Smooth muscle cell (in vitro differentiated cells): ENCODE measurements around the gene FGR. TPM values are rescaled to one million over a fixed set of nuclear protein-coding genes. Genes with fewer than 3 reads are reported as not detected.

Source experiments
- DNase-seq: peaks from one replicate; lab custom pipeline; 2025; ENCODE audit not compliant: unreplicated experiment; lab: John Stamatoyannopoulos, UW
- H2AFZ ChIP-seq: fragments of 200-600 bp; sonication (generic); 2 replicates; pipeline ENCODE4 v1.6.0; 2016; ENCODE audit warnings: antibody characterized with exemption, low read depth, mild to moderate bottlenecking
- H3F3A ChIP-seq: fragments of 200-600 bp; sonication (generic); 2 replicates; pipeline ENCODE4 v1.6.0; 2017; ENCODE audit warnings: antibody characterized with exemption, low read depth
- H3K27ac ChIP-seq: fragments of 200-600 bp; sonication (generic); 2 replicates; pipeline ENCODE4 v1.5.1; 2016; ENCODE audit warnings: low read depth, mild to moderate bottlenecking
- H3K27me3 ChIP-seq: fragments of 200-600 bp; sonication (generic); 2 replicates; pipeline ENCODE4 v1.6.1; 2016; ENCODE audit warnings: low read depth, mild to moderate bottlenecking
- H3K36me3 ChIP-seq: fragments of 200-600 bp; sonication (generic); 2 replicates; pipeline ENCODE4 v1.5.1; 2016; ENCODE audit warnings: low read depth
- H3K4me1 ChIP-seq: fragments of 200-600 bp; sonication (generic); 2 replicates; pipeline ENCODE4 v1.5.1; 2016; ENCODE audit warnings: low read depth
- H3K4me2 ChIP-seq: fragments of 200-600 bp; sonication (generic); 2 replicates; pipeline ENCODE4 v1.6.0; 2016; ENCODE audit warnings: mild to moderate bottlenecking
- H3K4me3 ChIP-seq: fragments of 200-600 bp; sonication (generic); 2 replicates; pipeline ENCODE4 v1.5.1; 2016; ENCODE audit warnings: mild to moderate bottlenecking
- H3K79me2 ChIP-seq: fragments of 200-600 bp; sonication (generic); 2 replicates; pipeline ENCODE4 v1.6.0; 2016; ENCODE audit warnings: low read depth, mild to moderate bottlenecking
- H3K9ac ChIP-seq: fragments of 200-600 bp; sonication (generic); 2 replicates; pipeline ENCODE4 v1.6.0; 2016; ENCODE audit warnings: low read depth
- H3K9me3 ChIP-seq: fragments of 200-600 bp; sonication (generic); replicated peaks from 2 replicates; pipeline ENCODE4 v1.5.1; 2016; ENCODE audit warnings: low read depth
- H4K20me1 ChIP-seq: fragments of 200-600 bp; sonication (generic); 2 replicates; pipeline ENCODE4 v1.6.0; 2016; ENCODE audit warnings: low read depth
- WGBS: methylation state at CpG from one replicate; pipeline ENCODE4 v1.1.7; 2016; ENCODE audit warnings: low lambda C conversion rate; 5-methylcytosine and 5-hydroxymethylcytosine counted together
- polyA plus RNA-seq: library from polyadenylated mRNA; unstranded; fragments of >200 nt; fragmentation: Nextera tagmentation; extraction: Ambion mirVana; gene quantifications from 2 replicates; pipeline ENCODE4 v1.2.1, GENCODE V29; 2016
- total RNA-seq: library from RNA; depleted of rRNA; stranded (reverse); fragments of >200 nt; gene quantifications from 2 replicates; pipeline ENCODE4 v1.2.3, GENCODE V29; 2014
- TF ChIP-seq, protein P1 (sequence below): fragments of 200-600 bp; sonication (generic); IDR thresholded peaks from 2 replicates; pipeline ENCODE4 v1.5.1; 2017; ENCODE audit warnings: borderline replicate concordance, mild to moderate bottlenecking, antibody characterized with exemption; ENCODE audit not compliant: insufficient read depth, poor library complexity, severe bottlenecking

FGR gene
- total and polyA plus RNA-seq, 2 experiments from 2014 or later: 0.10 to 1.3 TPM

DNA sequence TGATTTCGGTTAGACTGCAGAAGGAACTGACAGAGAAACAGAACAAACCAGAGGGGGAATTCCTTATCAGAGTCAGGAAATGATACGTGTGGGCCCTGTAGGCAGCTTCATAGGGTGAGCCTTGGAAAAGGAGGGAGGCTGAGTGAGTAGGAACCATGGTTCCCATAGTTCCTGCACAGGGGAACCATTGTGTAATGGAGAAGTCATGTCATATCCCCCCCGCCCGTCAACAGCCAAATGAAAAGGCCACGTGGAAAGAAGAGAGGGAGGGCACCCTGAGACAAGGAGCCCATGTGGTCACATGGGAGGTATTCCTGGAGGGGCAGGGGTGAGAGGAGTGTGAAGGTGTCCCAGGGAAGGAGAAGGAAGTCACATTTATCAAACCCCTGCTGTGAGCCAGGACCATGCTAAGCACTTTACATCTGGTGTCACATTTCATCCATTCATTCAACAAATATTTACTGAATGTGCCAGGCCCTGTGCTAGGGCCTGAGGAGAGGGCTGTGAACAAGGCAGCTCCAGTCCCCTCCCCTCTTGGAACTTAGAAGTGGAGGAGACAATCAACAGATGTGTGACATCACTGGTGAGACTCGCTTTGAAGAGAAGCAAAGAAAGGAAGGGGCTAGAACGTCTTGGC, 15.7 kb upstream of the FGR start:
- no peaks in the 10 kb centered on the region for H3K27me3 ChIP-seq
- H4K20me1 ChIP-seq: no peaks in the 10 kb centered on the region
- peak overlapping the region; percentile 9 for H3K27ac ChIP-seq
- H2AFZ ChIP-seq: peak overlapping the region; percentile 26
- H3F3A ChIP-seq: no peaks in the 10 kb centered on the region
- no peak for DNase-seq
- peaks cover 8% of the 10 kb centered on the region for H3K4me1 ChIP-seq
- no peaks in the 10 kb centered on the region for H3K36me3 ChIP-seq
- TF ChIP-seq, protein P1, sequence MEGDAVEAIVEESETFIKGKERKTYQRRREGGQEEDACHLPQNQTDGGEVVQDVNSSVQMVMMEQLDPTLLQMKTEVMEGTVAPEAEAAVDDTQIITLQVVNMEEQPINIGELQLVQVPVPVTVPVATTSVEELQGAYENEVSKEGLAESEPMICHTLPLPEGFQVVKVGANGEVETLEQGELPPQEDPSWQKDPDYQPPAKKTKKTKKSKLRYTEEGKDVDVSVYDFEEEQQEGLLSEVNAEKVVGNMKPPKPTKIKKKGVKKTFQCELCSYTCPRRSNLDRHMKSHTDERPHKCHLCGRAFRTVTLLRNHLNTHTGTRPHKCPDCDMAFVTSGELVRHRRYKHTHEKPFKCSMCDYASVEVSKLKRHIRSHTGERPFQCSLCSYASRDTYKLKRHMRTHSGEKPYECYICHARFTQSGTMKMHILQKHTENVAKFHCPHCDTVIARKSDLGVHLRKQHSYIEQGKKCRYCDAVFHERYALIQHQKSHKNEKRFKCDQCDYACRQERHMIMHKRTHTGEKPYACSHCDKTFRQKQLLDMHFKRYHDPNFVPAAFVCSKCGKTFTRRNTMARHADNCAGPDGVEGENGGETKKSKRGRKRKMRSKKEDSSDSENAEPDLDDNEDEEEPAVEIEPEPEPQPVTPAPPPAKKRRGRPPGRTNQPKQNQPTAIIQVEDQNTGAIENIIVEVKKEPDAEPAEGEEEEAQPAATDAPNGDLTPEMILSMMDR: no peak
- 26% methylated on average over 7 of the region's 7 CpGs for WGBS
- H3K9ac ChIP-seq: peak overlapping the region; percentile 12
- no peak overlapping the region for H3K4me2 ChIP-seq
- no peak overlapping the region for H3K4me3 ChIP-seq
- H3K79me2 ChIP-seq: no peaks in the 10 kb centered on the region
- H3K9me3 ChIP-seq: no peaks in the 10 kb centered on the region

DNA sequence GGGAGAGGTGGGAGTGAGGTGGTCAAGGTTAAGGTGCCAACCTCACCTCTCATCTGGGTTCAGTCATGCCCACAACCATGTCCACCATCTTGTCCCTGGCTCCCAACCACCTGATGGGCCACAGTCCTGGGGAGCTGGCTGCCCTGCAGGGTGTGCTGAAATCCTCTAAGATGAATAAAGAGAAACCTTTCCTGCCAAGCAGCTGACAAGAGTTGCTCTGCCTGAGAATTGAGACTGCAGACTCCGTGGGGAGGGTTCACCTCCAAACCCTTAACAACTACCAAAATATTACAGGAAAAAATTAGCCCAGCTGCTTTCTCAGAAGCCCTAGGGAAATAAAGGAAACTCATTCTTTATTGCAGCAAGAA, 15.2 kb upstream of the FGR start:
- DNase-seq: no peak
- WGBS: 79% methylated on average over 1 of the region's 1 CpG
- Histone ChIP-seq H3K27me3 (no peaks in the 10 kb centered on the region), H3F3A (no peaks in the 10 kb centered on the region), H3K4me3 (no peak overlapping the region), H4K20me1 (no peaks in the 10 kb centered on the region), H3K9ac (peak overlapping the region; percentile 12), H3K36me3 (no peaks in the 10 kb centered on the region), H3K9me3 (no peaks in the 10 kb centered on the region), H2AFZ (peak overlapping the region; percentile 26), H3K79me2 (no peaks in the 10 kb centered on the region), H3K4me2 (no peak overlapping the region), H3K4me1 (peaks cover 8% of the 10 kb centered on the region), H3K27ac (peak overlapping the region; percentile 9)
- TF ChIP-seq, protein P1: no peak

DNA sequence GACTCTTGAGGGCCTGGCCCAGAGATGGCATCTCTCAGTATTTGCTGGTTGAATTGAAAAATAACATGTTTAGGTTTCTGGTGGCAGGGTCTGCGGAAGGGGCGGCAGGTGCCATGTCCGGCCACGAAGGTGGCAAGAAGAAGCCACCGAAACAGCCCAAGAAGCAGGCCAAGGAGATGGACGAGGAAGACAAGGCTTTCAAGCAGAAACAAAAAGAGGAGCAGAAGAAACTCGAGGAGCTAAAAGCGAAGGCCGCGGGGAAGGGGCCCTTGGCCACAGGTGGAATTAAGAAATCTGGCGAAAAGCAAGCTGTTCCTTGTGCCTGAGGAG, 14.3 kb upstream of the FGR start:
- Histone ChIP-seq H3K9ac (no peak overlapping the region), H4K20me1 (no peaks in the 10 kb centered on the region), H3K4me2 (no peak overlapping the region), H3K4me1 (peaks cover 8% of the 10 kb centered on the region), H3F3A (no peaks in the 10 kb centered on the region), H3K27ac (no peak overlapping the region), H2AFZ (no peak overlapping the region), H3K79me2 (no peaks in the 10 kb centered on the region), H3K36me3 (no peaks in the 10 kb centered on the region), H3K4me3 (no peak overlapping the region), H3K9me3 (no peaks in the 10 kb centered on the region), H3K27me3 (no peaks in the 10 kb centered on the region)
- WGBS: 97% methylated on average over 11 of the region's 11 CpGs
- DNase-seq: no peak
- TF ChIP-seq, protein P1: no peak

DNA sequence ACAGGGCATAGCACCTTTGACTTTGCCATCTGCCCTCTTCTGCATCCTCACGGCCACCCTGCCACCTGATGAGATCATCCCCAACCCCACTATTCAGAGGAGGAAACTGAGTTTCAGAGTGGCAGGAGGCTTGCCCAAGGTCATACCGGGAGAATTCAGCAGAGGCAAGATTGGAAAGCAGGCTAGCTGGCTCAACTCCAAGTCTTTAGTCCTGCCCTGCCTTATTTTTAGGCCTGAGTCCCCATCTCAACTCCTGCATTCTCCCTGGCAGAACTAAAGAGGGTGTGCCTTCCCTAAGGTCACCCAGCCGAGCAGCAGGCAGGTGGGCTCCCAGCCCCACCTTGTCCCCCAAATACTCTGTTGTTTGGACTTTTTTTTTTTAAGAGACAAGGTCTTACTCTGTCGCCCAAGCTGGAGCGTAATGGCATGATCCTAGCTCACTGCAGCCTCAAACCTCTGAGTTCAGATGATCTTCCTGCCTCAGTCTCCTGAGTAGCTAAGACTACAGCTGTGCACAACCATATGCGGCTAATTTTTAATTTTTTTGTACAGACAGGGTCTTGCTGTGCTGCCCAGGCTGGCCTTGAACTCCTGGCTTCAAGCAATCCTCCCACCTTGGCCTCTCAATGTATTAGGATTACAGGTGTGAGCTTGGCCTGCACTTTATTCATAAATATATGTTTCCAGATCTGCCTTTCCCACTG, 13.8 kb upstream of the FGR start:
- DNase-seq: no peak
- WGBS: 92% methylated on average over 6 of the region's 6 CpGs
- TF ChIP-seq, protein P1: no peak

More for the DNA sequence above, 13.8 kb upstream of the FGR start:
- no peak overlapping the region for H3K4me3 ChIP-seq
- no peak overlapping the region for H3K27ac ChIP-seq
- H2AFZ ChIP-seq: no peak overlapping the region
- no peak overlapping the region for H3K4me2 ChIP-seq
- H3K27me3 ChIP-seq: no peaks in the 10 kb centered on the region
- H3F3A ChIP-seq: no peaks in the 10 kb centered on the region
- H3K79me2 ChIP-seq: no peaks in the 10 kb centered on the region
- no peak overlapping the region for H3K9ac ChIP-seq
- no peaks in the 10 kb centered on the region for H3K9me3 ChIP-seq
- peaks cover 8% of the 10 kb centered on the region for H3K4me1 ChIP-seq
- H4K20me1 ChIP-seq: no peaks in the 10 kb centered on the region
- no peaks in the 10 kb centered on the region for H3K36me3 ChIP-seq
